ENCODE results near the gene EMD.
A peak's percentile ranks its signal among the peaks of the same experiment; 100 is the strongest.

EMD gene

GRCh38 chrX:154371789-154372300 is 7.2 kb upstream of the EMD start:
- peaks cover 32% of the 10 kb centered on the region for H3K36me3 Mint-ChIP-seq (ENCODE audit: low read depth)
- peak overlapping the region; percentile 77 for H3K4me3 Mint-ChIP-seq
- no peaks in the 10 kb centered on the region for H3K9me3 Mint-ChIP-seq
- no peaks in the 10 kb centered on the region for H3K27me3 Mint-ChIP-seq
- peaks cover 38% of the 10 kb centered on the region for H3K4me1 Mint-ChIP-seq (ENCODE audit: low read depth)
- intact Hi-C loops (cut with micrococcal nuclease) = no loop called here
- peak overlapping the region; percentile 79 for H3K27ac Mint-ChIP-seq

- Mint-ChIP-seq H3K36me3 (ENCODE audit: low read depth) (peaks cover 24% of the 10 kb centered on the region), H3K4me3 (peak overlapping the region; percentile 77), H3K4me1 (ENCODE audit: low read depth) (peaks cover 44% of the 10 kb centered on the region), H3K27me3 (no peaks in the 10 kb centered on the region), H3K9me3 (no peaks in the 10 kb centered on the region), H3K27ac (peak overlapping the region; percentile 79)
- intact Hi-C loops (cut with micrococcal nuclease) = no loop called here
Measured at GRCh38 chrX:154372612-154373022, 6.5 kb upstream of the EMD start.

DNA sequence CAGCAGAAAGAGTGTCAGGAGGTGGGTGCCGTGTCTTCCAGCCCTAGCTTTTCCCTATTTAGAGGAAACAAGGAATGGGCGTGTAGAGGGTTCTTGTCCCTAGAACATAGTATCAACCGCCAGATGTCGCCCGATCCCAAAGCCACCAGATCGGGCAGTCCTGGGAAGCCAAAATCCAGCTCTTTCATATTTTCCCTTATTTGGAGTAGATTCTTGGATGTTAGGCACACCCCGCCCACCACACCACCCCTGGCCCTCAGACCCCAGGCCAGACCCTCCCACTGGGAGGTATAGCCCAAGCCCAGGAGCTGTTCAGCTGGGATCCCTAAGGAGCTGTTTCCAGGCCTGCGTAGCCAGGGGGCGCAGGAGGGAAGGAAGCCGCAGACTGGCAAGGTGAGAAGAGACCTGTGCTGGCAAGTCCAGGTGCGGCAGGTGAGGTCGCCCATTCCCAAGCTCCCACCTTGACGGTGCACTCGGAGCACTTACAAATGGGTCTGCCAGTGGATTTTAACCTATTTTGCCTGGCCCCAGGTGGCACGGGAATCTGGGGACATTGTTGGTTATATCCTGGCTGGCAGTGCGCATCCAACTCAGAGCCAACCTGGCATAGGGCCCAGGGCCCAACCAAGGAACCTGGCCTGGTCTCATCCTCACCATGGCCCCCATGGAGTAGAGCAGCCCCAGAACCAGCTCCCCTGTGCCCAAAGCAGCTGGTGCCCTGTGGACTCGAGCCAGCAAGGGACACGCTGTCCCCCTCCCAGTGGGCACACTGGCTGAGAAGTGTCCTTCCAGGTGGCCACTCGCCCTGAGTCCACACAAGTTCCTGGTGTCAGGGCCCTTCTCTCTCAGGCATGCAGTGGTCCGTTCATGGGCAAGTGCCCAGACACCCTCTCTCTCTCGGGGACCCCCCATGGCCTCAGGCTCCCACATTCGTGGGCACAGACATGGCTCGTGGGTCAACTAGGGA is 5.5 kb upstream of the EMD start:
- Mint-ChIP-seq H3K27me3 (no peaks in the 10 kb centered on the region), H3K27ac (no peak overlapping the region), H3K36me3 (ENCODE audit: low read depth) (peaks cover 14% of the 10 kb centered on the region), H3K4me1 (ENCODE audit: low read depth) (peaks cover 40% of the 10 kb centered on the region), H3K9me3 (no peaks in the 10 kb centered on the region), H3K4me3 (peak overlapping the region; percentile 63)
- intact Hi-C loops (cut with micrococcal nuclease) = no loop called here

- Mint-ChIP-seq H3K4me3 (peak within 1 kb of the TSS; percentile 63), H3K4me1 (ENCODE audit: low read depth) (peaks cover 40% of the 10 kb centered on the region), H3K9me3 (no peaks in the 10 kb centered on the region), H3K27me3 (no peaks in the 10 kb centered on the region), H3K27ac (no peak within 1 kb of the TSS), H3K36me3 (ENCODE audit: low read depth) (peaks cover 18% of the 10 kb centered on the region)
- intact Hi-C loops (cut with micrococcal nuclease) = no loop called here
Measured at GRCh38 chrX:154374313-154375155, 4.6 kb upstream of the EMD start, which contains the start of gene FLNA. FLNA (minus strand) TSS chrX:154374634; CDS start chrX:154371245, 3,389 bp downstream.

- intact Hi-C loops (cut with micrococcal nuclease) = no loop called here
- peaks cover 44% of the 10 kb centered on the region for H3K4me1 Mint-ChIP-seq (ENCODE audit: low read depth)
- H3K36me3 Mint-ChIP-seq (ENCODE audit: low read depth) = peaks cover 18% of the 10 kb centered on the region
- H3K9me3 Mint-ChIP-seq = no peaks in the 10 kb centered on the region
- H3K27ac Mint-ChIP-seq = no peak overlapping the region
- H3K27me3 Mint-ChIP-seq = no peaks in the 10 kb centered on the region
- H3K4me3 Mint-ChIP-seq = no peak overlapping the region
Measured at GRCh38 chrX:154375156-154375504, 4.0 kb upstream of the EMD start.

- Mint-ChIP-seq H3K4me1 (ENCODE audit: low read depth) (peaks cover 54% of the 10 kb centered on the region), H3K4me3 (no peak overlapping the region), H3K36me3 (ENCODE audit: low read depth) (peaks cover 22% of the 10 kb centered on the region), H3K27me3 (no peaks in the 10 kb centered on the region), H3K27ac (peak overlapping the region; percentile 65), H3K9me3 (no peaks in the 10 kb centered on the region)
- intact Hi-C loops (cut with micrococcal nuclease) = no loop called here
Measured at GRCh38 chrX:154376774-154377173, 2.3 kb upstream of the EMD start.

GRCh38 chrX:154378059-154378798 is 866 bp upstream of the EMD start:
- H3K27me3 Mint-ChIP-seq = no peaks in the 10 kb centered on the region
- H3K4me3 Mint-ChIP-seq = peak overlapping the region; percentile 83
- intact Hi-C loops (cut with micrococcal nuclease) = no loop called here
- H3K36me3 Mint-ChIP-seq (ENCODE audit: low read depth) = peaks cover 22% of the 10 kb centered on the region
- H3K4me1 Mint-ChIP-seq (ENCODE audit: low read depth) = peaks cover 44% of the 10 kb centered on the region
- peak overlapping the region; percentile 93 for H3K27ac Mint-ChIP-seq
- no peaks in the 10 kb centered on the region for H3K9me3 Mint-ChIP-seq

DNA sequence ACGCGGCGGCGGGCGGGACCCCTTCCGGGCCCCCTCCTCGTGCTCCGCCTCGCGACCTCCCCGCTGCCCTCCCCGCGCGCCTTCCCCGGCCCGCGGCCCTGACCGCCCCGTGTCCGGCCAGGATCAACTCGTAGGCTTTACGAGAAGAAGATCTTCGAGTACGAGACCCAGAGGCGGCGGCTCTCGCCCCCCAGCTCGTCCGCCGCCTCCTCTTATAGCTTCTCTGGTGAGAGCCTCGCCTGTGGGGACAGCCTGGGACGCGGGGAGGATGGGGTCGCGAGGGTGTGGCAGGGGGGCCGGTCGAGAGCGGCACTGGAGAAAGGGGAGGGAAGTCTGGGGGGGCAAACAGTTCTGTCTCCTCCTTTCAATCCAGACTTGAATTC is 465 bp downstream of the EMD start:
- intact Hi-C loops (cut with micrococcal nuclease) = no loop called here
- H3K27ac Mint-ChIP-seq = peak overlapping the region; percentile 93

GRCh38 chrX:154380153-154380552 is 1.1 kb downstream of the EMD start:
- intact Hi-C loops (cut with micrococcal nuclease) = no loop called here
- Mint-ChIP-seq H3K9me3 (no peaks in the 10 kb centered on the region), H3K4me3 (peak overlapping the region; percentile 82), H3K4me1 (ENCODE audit: low read depth) (peaks cover 50% of the 10 kb centered on the region), H3K27ac (peak overlapping the region; percentile 93), H3K27me3 (no peaks in the 10 kb centered on the region), H3K36me3 (ENCODE audit: low read depth) (peaks cover 22% of the 10 kb centered on the region)

More for the DNA sequence above, 465 bp downstream of the EMD start:
- peak overlapping the region; percentile 82 for H3K4me3 Mint-ChIP-seq
- H3K9me3 Mint-ChIP-seq = no peaks in the 10 kb centered on the region
- H3K36me3 Mint-ChIP-seq (ENCODE audit: low read depth) = peaks cover 22% of the 10 kb centered on the region
- H3K4me1 Mint-ChIP-seq (ENCODE audit: low read depth) = peaks cover 48% of the 10 kb centered on the region
- H3K27me3 Mint-ChIP-seq = no peaks in the 10 kb centered on the region

- intact Hi-C loops (cut with micrococcal nuclease) = no loop called here
- peaks cover 50% of the 10 kb centered on the region for H3K4me1 Mint-ChIP-seq (ENCODE audit: low read depth)
- H3K36me3 Mint-ChIP-seq (ENCODE audit: low read depth) = peaks cover 22% of the 10 kb centered on the region
- no peaks in the 10 kb centered on the region for H3K9me3 Mint-ChIP-seq
- H3K27ac Mint-ChIP-seq = peak overlapping the region; percentile 93
- no peaks in the 10 kb centered on the region for H3K27me3 Mint-ChIP-seq
- peak overlapping the region; percentile 82 for H3K4me3 Mint-ChIP-seq
Measured at GRCh38 chrX:154380787-154381186, 1.7 kb downstream of the EMD start.

GRCh38 chrX:154381271-154381670 is 2.2 kb downstream of the EMD start:
- Mint-ChIP-seq H3K27me3 (no peaks in the 10 kb centered on the region), H3K27ac (peak overlapping the region; percentile 93), H3K36me3 (ENCODE audit: low read depth) (peaks cover 22% of the 10 kb centered on the region), H3K4me1 (ENCODE audit: low read depth) (peaks cover 49% of the 10 kb centered on the region), H3K9me3 (no peaks in the 10 kb centered on the region), H3K4me3 (no peak overlapping the region)
- intact Hi-C loops (cut with micrococcal nuclease) = no loop called here

DNA sequence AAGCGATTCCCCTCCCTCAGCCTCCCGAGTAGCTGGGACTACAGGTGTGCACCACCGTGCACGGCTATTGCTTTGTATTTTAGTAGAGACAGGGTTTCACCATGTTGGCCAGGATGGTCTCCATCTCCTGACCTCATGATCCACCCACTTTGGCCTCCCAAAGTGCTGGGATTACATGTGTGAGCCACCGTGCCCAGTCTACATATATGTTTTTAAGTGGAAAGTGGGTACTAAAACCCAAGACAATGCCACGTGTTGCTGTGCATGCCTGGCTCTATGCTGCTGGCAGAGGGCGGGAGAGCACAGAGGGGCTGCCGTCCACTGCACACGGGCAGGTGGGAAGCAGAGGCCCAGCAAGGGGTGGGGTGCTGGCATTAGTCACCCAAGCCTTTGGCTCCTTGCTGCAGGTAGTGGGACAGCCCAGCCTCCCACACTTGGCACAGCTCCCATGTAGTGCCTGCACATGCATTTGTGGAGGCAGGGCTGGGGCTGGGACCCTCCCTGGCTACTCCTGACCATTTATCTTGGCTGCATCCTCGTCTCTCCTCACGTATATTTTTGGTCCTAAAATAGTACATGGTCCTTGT is 3.5 kb downstream of the EMD start:
- intact Hi-C loops (cut with micrococcal nuclease) = no loop called here
- Mint-ChIP-seq H3K27me3 (no peaks in the 10 kb centered on the region), H3K9me3 (no peaks in the 10 kb centered on the region), H3K4me3 (no peak overlapping the region), H3K27ac (no peak overlapping the region), H3K4me1 (ENCODE audit: low read depth) (peaks cover 37% of the 10 kb centered on the region), H3K36me3 (ENCODE audit: low read depth) (peaks cover 22% of the 10 kb centered on the region)
